Measurements from ENCODE around the gene POF1B. TPM values are rescaled to one million over a fixed set of nuclear protein-coding genes. Genes with fewer than 3 reads are reported as not detected.
A peak's percentile ranks its signal among the peaks of the same experiment; 100 is the strongest.

Gene POF1B, protein sequence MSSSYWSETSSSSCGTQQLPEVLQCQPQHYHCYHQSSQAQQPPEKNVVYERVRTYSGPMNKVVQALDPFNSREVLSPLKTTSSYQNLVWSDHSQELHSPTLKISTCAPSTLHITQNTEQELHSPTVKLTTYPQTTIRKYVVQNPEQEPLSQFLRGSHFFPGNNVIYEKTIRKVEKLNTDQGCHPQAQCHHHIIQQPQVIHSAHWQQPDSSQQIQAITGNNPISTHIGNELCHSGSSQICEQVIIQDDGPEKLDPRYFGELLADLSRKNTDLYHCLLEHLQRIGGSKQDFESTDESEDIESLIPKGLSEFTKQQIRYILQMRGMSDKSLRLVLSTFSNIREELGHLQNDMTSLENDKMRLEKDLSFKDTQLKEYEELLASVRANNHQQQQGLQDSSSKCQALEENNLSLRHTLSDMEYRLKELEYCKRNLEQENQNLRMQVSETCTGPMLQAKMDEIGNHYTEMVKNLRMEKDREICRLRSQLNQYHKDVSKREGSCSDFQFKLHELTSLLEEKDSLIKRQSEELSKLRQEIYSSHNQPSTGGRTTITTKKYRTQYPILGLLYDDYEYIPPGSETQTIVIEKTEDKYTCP
- 3.4 TPM for total RNA-seq
- long read RNA-seq, partial matches to known transcripts: 3 of 9 reads
- long read RNA-seq, other reads (novel, unspliced or antisense): 3 of 9 reads

DNA sequence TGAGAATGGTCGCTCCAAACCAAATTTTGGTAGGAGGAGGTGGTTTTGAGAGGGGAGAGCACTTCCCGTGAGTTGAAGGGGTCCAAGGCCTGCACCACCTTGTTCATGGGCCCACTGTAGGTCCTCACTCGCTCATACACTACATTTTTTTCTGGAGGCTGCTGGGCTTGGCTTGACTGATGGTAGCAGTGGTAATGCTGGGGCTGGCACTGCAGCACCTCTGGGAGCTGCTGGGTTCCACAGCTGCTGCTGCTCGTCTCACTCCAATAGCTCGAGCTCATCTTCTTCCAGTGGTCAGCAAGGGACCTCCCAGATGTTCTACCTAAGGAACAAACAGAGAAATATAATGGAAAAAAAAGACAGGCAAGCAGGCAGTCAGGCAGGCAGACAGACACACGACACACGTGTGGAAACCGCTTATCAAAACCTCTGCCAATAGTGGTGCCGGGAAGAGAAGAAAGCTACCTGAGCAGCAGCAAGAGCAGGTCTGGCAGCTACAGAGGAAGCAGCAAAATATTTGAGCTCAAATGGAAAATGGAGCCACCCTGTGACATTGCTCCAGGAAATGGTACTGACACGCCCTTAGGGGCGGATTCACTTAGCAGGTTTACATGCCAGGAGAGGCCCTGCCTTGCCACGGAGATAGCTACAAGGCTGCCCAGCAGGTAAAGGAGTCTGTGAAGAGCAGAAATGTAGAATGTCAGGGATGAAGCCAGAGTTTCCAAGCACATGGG lies at the start of gene POF1B:
Gene POF1B, minus strand, starts transcription at position 492 of the 734 bp plus-strand sequence. Its CDS starts 211 bp downstream, at position 281.
- no peak for DNase-seq
- Histone ChIP-seq H3K27me3 (no peaks in the 10 kb centered on the region), H3K27ac (no peak within 1 kb of the TSS), H3K36me3 (no peaks in the 10 kb centered on the region), H3K4me1 (no peaks in the 10 kb centered on the region), H3K4me3 (peak within 1 kb of the TSS; percentile 8), H3K9me3 (no peaks in the 10 kb centered on the region)
- no peak for TF ChIP-seq CTCF (IDR thresholded peaks at IDR 0.05)
- ATAC-seq: no peak
- intact Hi-C loops (cut with DNase I): no loop called here

DNA sequence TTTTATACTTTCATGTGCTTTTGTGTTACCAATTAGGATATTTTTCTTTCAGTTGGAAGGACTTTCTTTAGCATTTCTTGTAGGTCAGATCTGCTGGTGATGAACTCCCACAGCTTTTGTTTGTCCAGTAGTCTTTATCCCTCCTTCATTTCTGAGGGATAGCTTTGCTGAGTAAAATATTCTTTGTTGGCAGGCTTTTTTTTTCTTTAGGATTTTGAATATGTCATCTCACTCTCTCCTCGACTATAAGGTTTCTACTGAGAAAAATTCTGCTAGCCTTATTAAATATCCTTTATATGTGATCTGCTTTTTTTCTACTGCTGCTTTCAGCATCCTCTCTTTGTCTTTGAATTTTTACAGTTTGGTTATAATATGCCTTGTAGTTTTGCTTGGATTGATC lies 49.6 kb upstream of the POF1B start:
- DNase-seq (no peak), ATAC-seq (no peak)
- intact Hi-C loops (cut with DNase I): no loop called here
- H3K36me3 ChIP-seq: no peaks in the 10 kb centered on the region
- H3K27me3 ChIP-seq: no peaks in the 10 kb centered on the region
- no peak for TF ChIP-seq CTCF (IDR thresholded peaks at IDR 0.05)
- H3K4me3 ChIP-seq: no peak overlapping the region
- no peaks in the 10 kb centered on the region for H3K9me3 ChIP-seq
- H3K27ac ChIP-seq: no peak overlapping the region
- no peaks in the 10 kb centered on the region for H3K4me1 ChIP-seq

GRCh38 chrX:85419293-85419692 lies 39.8 kb upstream of the POF1B start:
- DNase-seq (no peak), ATAC-seq (no peak)
- Histone ChIP-seq H3K27ac (no peak overlapping the region), H3K9me3 (no peaks in the 10 kb centered on the region), H3K36me3 (no peaks in the 10 kb centered on the region), H3K4me1 (no peaks in the 10 kb centered on the region), H3K27me3 (no peaks in the 10 kb centered on the region), H3K4me3 (no peak overlapping the region)
- intact Hi-C loops (cut with DNase I): no loop called here
- no peak for TF ChIP-seq CTCF (IDR thresholded peaks at IDR 0.05)

GRCh38 chrX:85391878-85392238 lies 12.4 kb upstream of the POF1B start:
- H3K4me1 ChIP-seq: no peaks in the 10 kb centered on the region
- DNase-seq (no peak), ATAC-seq (no peak)
- H3K4me3 ChIP-seq: no peak overlapping the region
- intact Hi-C loops (cut with DNase I): no loop called here
- TF ChIP-seq CTCF (IDR thresholded peaks at IDR 0.05): no peak
- no peak overlapping the region for H3K27ac ChIP-seq
- no peaks in the 10 kb centered on the region for H3K9me3 ChIP-seq
- H3K27me3 ChIP-seq: no peaks in the 10 kb centered on the region
- no peaks in the 10 kb centered on the region for H3K36me3 ChIP-seq

DNA sequence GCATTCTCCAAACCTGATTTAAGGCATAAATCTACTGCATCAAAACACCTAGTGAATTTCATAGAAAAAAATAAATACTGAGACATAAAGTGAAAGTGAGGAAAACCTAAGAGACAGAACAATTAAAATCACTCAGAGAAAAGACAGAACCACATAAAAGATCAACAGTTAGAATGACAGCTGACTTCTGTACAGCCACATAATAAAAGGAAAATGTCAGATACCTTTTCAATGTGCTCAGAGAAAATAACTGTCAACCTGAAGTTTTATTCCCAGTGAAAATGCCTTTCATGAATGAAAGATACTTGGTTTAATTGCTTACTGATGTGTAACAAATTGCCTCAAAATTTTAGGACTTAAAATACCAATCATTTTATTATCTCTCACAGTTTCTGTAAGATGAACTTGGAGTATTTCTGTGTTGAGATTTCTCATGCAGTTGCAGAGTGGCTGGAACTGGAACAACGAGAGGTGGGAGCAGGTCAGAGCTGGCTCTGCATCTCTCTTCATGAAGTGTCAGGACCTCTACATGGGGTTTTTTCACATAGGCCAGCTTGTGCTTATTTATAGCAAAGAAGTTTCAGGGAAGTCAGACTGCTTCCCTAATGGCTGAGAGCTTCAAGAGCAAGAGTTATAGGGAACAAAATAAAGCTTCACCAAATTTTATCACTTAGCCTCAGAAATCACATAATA lies 11.9 kb upstream of the POF1B start:
- TF ChIP-seq CTCF (IDR thresholded peaks at IDR 0.05): no peak
- Histone ChIP-seq H3K27me3 (no peaks in the 10 kb centered on the region), H3K4me1 (no peaks in the 10 kb centered on the region), H3K27ac (no peak overlapping the region), H3K9me3 (no peaks in the 10 kb centered on the region), H3K36me3 (no peaks in the 10 kb centered on the region), H3K4me3 (no peak overlapping the region)
- ATAC-seq (no peak), DNase-seq (no peak)
- intact Hi-C loops (cut with DNase I): no loop called here

Data from upper lobe of right lung (tissue), 1 donor.